Measurements from ENCODE around the gene ATP1B3.
"Not testable (repeated sequence)": the region's sequence is repeated elsewhere in the genome, so short reads cannot be mapped to it uniquely, and the experiment has no call there.

The ATP1B3 gene

GRCh38 chr3:141942006-141942405 is 65.6 kb downstream of the ATP1B3 start:
- DNase-seq (ENCODE audit: low read depth in 2 of 2), result no peak

- DNase-seq (ENCODE audit: low read depth in 2 of 2), result no peak
Observed at GRCh38 chr3:141945726-141946485, 69.5 kb downstream of the ATP1B3 start.

GRCh38 chr3:141949399-141949798 is 73.0 kb downstream of the ATP1B3 start:
- DNase-seq (ENCODE audit: low read depth in 2 of 2), result no peak

- DNase-seq (ENCODE audit: low read depth in 2 of 2), result no peak
Observed at GRCh38 chr3:141949972-141950371, 73.5 kb downstream of the ATP1B3 start.

GRCh38 chr3:141950572-141951493 is 74.4 kb downstream of the ATP1B3 start:
- DNase-seq (ENCODE audit: low read depth in 2 of 2), result no peak

GRCh38 chr3:141952611-141953010 is 76.2 kb downstream of the ATP1B3 start:
- no peak for DNase-seq (ENCODE audit: low read depth in 2 of 2)

GRCh38 chr3:141955175-141955574 is 78.7 kb downstream of the ATP1B3 start:
- no peak for DNase-seq (ENCODE audit: low read depth in 2 of 2)

GRCh38 chr3:141959589-141960554 is 83.4 kb downstream of the ATP1B3 start:
- no peak for DNase-seq (ENCODE audit: low read depth in 2 of 2)

- no peak for DNase-seq (ENCODE audit: low read depth in 2 of 2)
Observed at GRCh38 chr3:141960731-141961130, 84.3 kb downstream of the ATP1B3 start.

- DNase-seq (ENCODE audit: low read depth in 2 of 2), result no peak
Observed at GRCh38 chr3:141963301-141963700, 86.9 kb downstream of the ATP1B3 start.

- no peak for DNase-seq (ENCODE audit: low read depth in 2 of 2)
Observed at GRCh38 chr3:141965471-141965870, 89.0 kb downstream of the ATP1B3 start.

- DNase-seq (ENCODE audit: low read depth in 2 of 2), result no peak
Observed at GRCh38 chr3:141969711-141970110, 93.3 kb downstream of the ATP1B3 start.

- no peak for DNase-seq (ENCODE audit: low read depth in 2 of 2)
Observed at GRCh38 chr3:141971571-141971970, 95.1 kb downstream of the ATP1B3 start.

GRCh38 chr3:141972399-141972798 is 96.0 kb downstream of the ATP1B3 start:
- no peak for DNase-seq (ENCODE audit: low read depth in 2 of 2)

GRCh38 chr3:141974777-141975176 is 98.3 kb downstream of the ATP1B3 start:
- not testable (repeated sequence) for DNase-seq (ENCODE audit: low read depth in 2 of 2)
